GM12892 (cell line): ENCODE data around the gene GPR171.
"Not testable (repeated sequence)": the region's sequence is repeated elsewhere in the genome, so short reads cannot be mapped to it uniquely, and the experiment has no call there.

Source experiments
- POLR2AphosphoS5 ChIP-seq: IDR thresholded peaks from 2 replicates; pipeline ENCODE4 v1.6.1; 2011; ENCODE audit warnings: low read depth, low read length, control low read depth
- TAF1 ChIP-seq: IDR thresholded peaks from 2 replicates; pipeline ENCODE4 v1.6.1; 2011; ENCODE audit warnings: low read depth, mild to moderate bottlenecking, control low read depth, low read length, borderline replicate concordance

GRCh38 chr3:151169948-151170679 lies 32.9 kb downstream of the GPR171 start:
- not testable (repeated sequence) for TF ChIP-seq POLR2AphosphoS5, TAF1
